GM18498 (cell line): ENCODE data around the gene PPARA.

ENCODE experiments used
- ATAC-seq: cut with Tn5 transposase; IDR thresholded peaks from one replicate; pipeline ENCODE4 v1.9.1; 2021; ENCODE audit warnings: mild to moderate bottlenecking, moderate library complexity; ENCODE audit not compliant: unreplicated experiment

The PPARA gene

GRCh38 chr22:46290121-46290842, 140.0 kb downstream of the PPARA start:
- no peak for ATAC-seq

DNA sequence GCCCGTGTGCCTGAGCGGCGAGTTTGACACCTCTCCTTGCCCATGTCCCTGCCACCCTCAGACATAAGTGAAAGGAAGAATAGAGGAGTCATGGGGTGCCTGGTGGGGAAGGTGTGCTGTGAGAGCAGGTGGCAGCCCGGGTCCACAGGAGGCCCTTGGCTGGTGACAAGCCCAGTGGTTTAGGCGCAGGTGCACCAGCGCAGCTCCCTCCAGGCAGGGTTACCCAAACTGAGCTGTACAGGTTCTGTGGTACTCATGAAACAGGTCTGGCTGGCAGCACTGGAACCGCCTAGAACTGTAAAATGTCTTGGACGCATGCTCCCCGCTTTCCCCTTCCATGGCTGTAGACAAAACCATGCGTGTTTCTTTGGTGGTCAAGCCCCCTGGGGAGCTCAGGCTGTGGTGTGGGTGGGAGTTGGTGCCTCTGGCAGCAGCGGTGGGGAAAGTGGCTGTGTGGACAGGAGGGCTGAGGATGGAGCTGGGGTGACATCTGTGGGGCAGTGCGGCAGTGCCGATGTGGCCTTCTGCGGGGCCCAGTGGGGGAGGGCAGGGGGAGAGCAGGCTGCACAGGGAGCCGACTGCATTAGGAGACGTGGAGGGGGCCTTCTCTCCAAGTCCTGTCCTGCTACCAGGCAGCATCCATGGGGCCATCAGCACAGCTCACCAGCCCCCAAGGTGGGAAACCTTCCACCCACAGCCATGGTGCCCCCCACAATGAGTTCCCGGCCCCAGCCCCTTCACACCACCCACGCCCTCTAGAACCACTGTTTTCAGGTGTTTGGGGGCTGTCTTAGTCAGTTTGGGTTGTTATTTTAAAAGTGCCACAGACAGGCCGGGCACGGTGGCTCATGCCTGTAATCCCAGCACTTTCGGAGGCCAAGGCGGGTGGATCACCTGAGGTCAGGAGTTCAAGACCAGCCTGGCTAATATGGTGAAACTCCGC, 140.8 kb downstream of the PPARA start:
- no peak for ATAC-seq

- no peak for ATAC-seq
Measured at GRCh38 chr22:46292173-46292572, 141.8 kb downstream of the PPARA start.

DNA sequence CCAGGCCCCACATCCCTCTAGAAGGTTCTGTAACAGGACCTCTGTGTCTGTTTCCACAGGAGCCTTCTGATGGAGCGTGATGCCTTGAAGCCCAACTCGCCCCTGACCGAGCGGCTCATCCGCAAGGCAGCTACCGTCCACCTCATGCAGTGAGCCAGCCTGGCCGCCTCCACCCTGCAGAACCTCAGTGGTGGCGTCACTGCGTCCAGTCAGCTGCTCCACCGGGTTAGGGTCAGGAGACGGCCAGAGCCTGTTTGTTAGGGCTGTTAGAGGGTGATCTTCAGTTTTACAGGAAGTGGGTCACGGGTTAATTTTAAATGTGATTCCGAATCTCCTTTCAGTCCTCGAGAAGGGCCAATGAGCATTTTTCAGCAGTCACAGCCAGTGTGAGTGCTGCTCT, 142.4 kb downstream of the PPARA start:
- ATAC-seq: no peak
